Neutrophil (primary cell): ENCODE measurements around the gene PAQR7.

ENCODE experiments used
- H3K27ac ChIP-seq: fragments of 200-600 bp; sonication (generic); 2 replicates; pipeline ENCODE4 v1.5.1; 2016; ENCODE audit warnings: mild to moderate bottlenecking, moderate library complexity
- H3K27me3 ChIP-seq: fragments of 200-600 bp; sonication (generic); 2 replicates; pipeline ENCODE4 v1.6.0; 2016; ENCODE audit warnings: mild to moderate bottlenecking
- H3K36me3 ChIP-seq: fragments of 200-600 bp; sonication (generic); 2 replicates; pipeline ENCODE4 v1.5.1; 2017
- H3K4me1 ChIP-seq, 2 experiments: fragments of 200-600 bp in 1 of 2; sonication (generic) in 1 of 2; 1 replicate in 1 of 2; 2 replicates in 1 of 2; pipeline versions ENCODE4 v1.5.1 to v1.6.1; 2013 to 2016; ENCODE audit warnings: low read depth in 1 of 2, low read length in 1 of 2, mild to moderate bottlenecking in 1 of 2, moderate library complexity in 1 of 2; ENCODE audit not compliant: control insufficient read depth in 1 of 2, insufficient read depth in 1 of 2
- H3K4me3 ChIP-seq, 2 experiments: fragments of 200-600 bp in 1 of 2; sonication (generic) in 1 of 2; 1 replicate in 1 of 2; 2 replicates in 1 of 2; pipeline ENCODE4 v1.5.1; 2013 to 2016; ENCODE audit warnings: low read depth in 1 of 2, low read length in 1 of 2, mild to moderate bottlenecking in 1 of 2, moderate library complexity in 1 of 2
- H3K9me3 ChIP-seq: fragments of 200-600 bp; sonication (generic); 2 replicates; pipeline ENCODE4 v1.5.1; 2016
- CTCF ChIP-seq: fragments of 200-600 bp; sonication (generic); IDR thresholded peaks from 2 replicates; pipeline ENCODE4 v1.5.1; 2016; ENCODE audit warnings: antibody characterized with exemption

The PAQR7 gene

GRCh38 chr1:25911162-25911561, 35.7 kb upstream of the PAQR7 start:
- TF ChIP-seq CTCF: no peak
- Histone ChIP-seq H3K27ac (no peak overlapping the region), H3K4me3 (no peak overlapping the region), H3K9me3 (no peaks in the 10 kb centered on the region), H3K36me3 (no peaks in the 10 kb centered on the region), H3K27me3 (peaks cover 21% of the 10 kb centered on the region), H3K4me1 (peaks cover 7% of the 10 kb centered on the region in 2 experiments)

GRCh38 chr1:25909040-25909439, 33.5 kb upstream of the PAQR7 start:
- no peak for TF ChIP-seq CTCF
- no peak overlapping the region for H3K4me3 ChIP-seq
- peaks cover 28% of the 10 kb centered on the region for H3K27me3 ChIP-seq
- no peaks in the 10 kb centered on the region for H3K9me3 ChIP-seq
- H3K27ac ChIP-seq: no peak overlapping the region
- peaks cover 21 to 25% of the 10 kb centered on the region in 2 experiments for H3K4me1 ChIP-seq
- no peaks in the 10 kb centered on the region for H3K36me3 ChIP-seq

- Histone ChIP-seq H3K27me3 (peaks cover 28% of the 10 kb centered on the region), H3K9me3 (no peaks in the 10 kb centered on the region), H3K36me3 (no peaks in the 10 kb centered on the region), H3K4me3 (no peak overlapping the region), H3K4me1 (peaks cover 21 to 25% of the 10 kb centered on the region in 2 experiments), H3K27ac (no peak overlapping the region)
- TF ChIP-seq CTCF: no peak
Observed at GRCh38 chr1:25908161-25908560, 32.7 kb upstream of the PAQR7 start.

- H3K4me3 ChIP-seq: no peak overlapping the region
- no peak overlapping the region for H3K27ac ChIP-seq
- peaks cover 21 to 25% of the 10 kb centered on the region in 2 experiments for H3K4me1 ChIP-seq
- H3K36me3 ChIP-seq: no peaks in the 10 kb centered on the region
- TF ChIP-seq CTCF: no peak
- peaks cover 28% of the 10 kb centered on the region for H3K27me3 ChIP-seq
- no peaks in the 10 kb centered on the region for H3K9me3 ChIP-seq
Observed at GRCh38 chr1:25907601-25908000, 32.1 kb upstream of the PAQR7 start.

- Histone ChIP-seq H3K27me3 (peaks cover 28% of the 10 kb centered on the region), H3K9me3 (no peaks in the 10 kb centered on the region), H3K36me3 (no peaks in the 10 kb centered on the region), H3K4me1 (peaks cover 21 to 25% of the 10 kb centered on the region in 2 experiments), H3K4me3 (peak overlapping the region; percentile 65 to 83), H3K27ac (peak overlapping the region; percentile 5)
- no peak for TF ChIP-seq CTCF
Observed at GRCh38 chr1:25906644-25907300, 31.3 kb upstream of the PAQR7 start.
